GM12878 (cell line): ENCODE results near the gene EP400. TPM values are rescaled to one million over a fixed set of nuclear protein-coding genes. Genes with fewer than 3 reads are reported as not detected.

Experiments
- ATAC-seq: fragments of 200-7000 bp; cut with Tn5 transposase; 3 replicates; pipeline ENCODE4 v1.9.1; 2020; ENCODE audit warnings: mild to moderate bottlenecking, moderate library complexity
- BruUV-seq: library from RNA; stranded (reverse); fragments of 400-500 nt; replicated peaks from 2 replicates; lab custom pipeline; 2021; lab: Mats Ljungman, UMichigan
- CTCF ChIA-PET: fragments of 300-600 bp; sonication (Branson Sonifier 250); formaldehyde crosslinking; extraction: SDS; loops from one replicate; lab custom pipeline; 2021; ENCODE audit warnings: inconsistent platforms; lab: Yijun Ruan, JAX
- POLR2A ChIA-PET: fragments of 350-600 bp; formaldehyde crosslinking; extraction: SDS; loops from one replicate; lab custom pipeline; 2021; ENCODE audit warnings: inconsistent platforms; lab: Charles Lee
- RAD21 ChIA-PET: fragments of 300-600 bp; sonication (Branson Sonifier 250); formaldehyde crosslinking; loops from one replicate; lab custom pipeline; 2023; ENCODE audit warnings: antibody characterized with exemption; ENCODE audit not compliant: unreplicated experiment; lab: Charles Lee
- SMC1A ChIA-PET: fragments of 300-600 bp; sonication (Branson Sonifier 250); formaldehyde crosslinking; loops from one replicate; lab custom pipeline; 2023; ENCODE audit not compliant: unreplicated experiment, uncharacterized antibody; lab: Charles Lee
- DNase-seq: peaks from one replicate; pipeline ENCODE4 v3.0.0-alpha.2; 2011; ENCODE audit warnings: low read depth, low spot score
- FAIRE-seq: peaks from 3 replicates; lab custom pipeline; 2011; peaks lifted over from hg19 to GRCh38; lab: Jason Lieb, UNC
- H2AFZ ChIP-seq: 2 replicates; pipeline ENCODE4 v1.6.0; 2011; ENCODE audit warnings: low read depth, low read length, control low read depth; ENCODE audit not compliant: control insufficient read depth
- H3K27ac ChIP-seq: 2 replicates; pipeline ENCODE4 v1.5.1; 2011; ENCODE audit warnings: control low read depth; ENCODE audit not compliant: control insufficient read depth, insufficient read depth
- H3K27me3 ChIP-seq, 2 experiments: replicated peaks in 1 of 2; 2 replicates each; pipeline versions ENCODE4 v1.6.0 to v1.6.1; 2011; ENCODE audit warnings: low read length in 1 of 2; ENCODE audit not compliant: control insufficient read depth in 2 of 2, insufficient read depth in 2 of 2
- H3K36me3 ChIP-seq, 2 experiments: 2 replicates each; pipeline ENCODE4 v1.5.1; 2011; ENCODE audit warnings: low read length in 1 of 2; ENCODE audit not compliant: control insufficient read depth in 2 of 2, insufficient read depth in 2 of 2
- H3K4me1 ChIP-seq: 2 replicates; pipeline ENCODE4 v1.6.1; 2011; ENCODE audit warnings: mild to moderate bottlenecking, low read length, moderate library complexity, mixed read lengths; ENCODE audit not compliant: control insufficient read depth, insufficient read depth
- H3K4me2 ChIP-seq: 2 replicates; pipeline ENCODE4 v1.6.0; 2011; ENCODE audit warnings: control low read depth; ENCODE audit not compliant: control insufficient read depth, insufficient read depth
- H3K4me3 ChIP-seq: fragments of 200-600 bp; sonication (generic); 2 replicates; pipeline ENCODE4 v1.5.1; 2016
- H3K79me2 ChIP-seq: 2 replicates; pipeline ENCODE4 v1.6.0; 2011; ENCODE audit warnings: low read length; ENCODE audit not compliant: control insufficient read depth, insufficient read depth
- H3K9ac ChIP-seq: 2 replicates; pipeline ENCODE4 v1.8.0; 2011; ENCODE audit warnings: low read length, control low read depth, mixed read lengths; ENCODE audit not compliant: control insufficient read depth, insufficient read depth
- H3K9me3 ChIP-seq: replicated peaks from 3 replicates; pipeline ENCODE4 v1.5.1; 2011; ENCODE audit warnings: mild to moderate bottlenecking, low read length; ENCODE audit not compliant: control insufficient read depth, insufficient read depth
- H4K20me1 ChIP-seq: 2 replicates; pipeline ENCODE4 v1.6.0; 2011; ENCODE audit not compliant: control insufficient read depth, insufficient read depth
- CHD1 ChIP-seq: IDR thresholded peaks from 2 replicates; pipeline ENCODE4 v1.6.1; 2012; ENCODE audit warnings: low read depth, low read length, improper control_type of control experiment
- IRF4 ChIP-seq: IDR thresholded peaks from 2 replicates; pipeline ENCODE4 v1.6.1; 2011; ENCODE audit warnings: low read depth, low read length
- LARP7 ChIP-seq: fragments of 450-650 bp; IDR thresholded peaks from 2 replicates; pipeline ENCODE4 v1.6.1; 2017; ENCODE audit warnings: mild to moderate bottlenecking
- MEF2B ChIP-seq: fragments of 450-650 bp; IDR thresholded peaks from 2 replicates; pipeline ENCODE4 v1.6.1; 2018; ENCODE audit warnings: mild to moderate bottlenecking, moderate library complexity; ENCODE audit not compliant: partially characterized antibody, poor library complexity, severe bottlenecking
- POLR2AphosphoS5 ChIP-seq: IDR thresholded peaks from 2 replicates; pipeline ENCODE4 v1.6.1; 2011; ENCODE audit warnings: mild to moderate bottlenecking, low read length, inconsistent platforms
- TCF12 ChIP-seq: IDR thresholded peaks from 2 replicates; pipeline ENCODE4 v1.6.1; 2011; ENCODE audit warnings: low read depth, mild to moderate bottlenecking, low read length
- WGBS: methylation state at CpG from one replicate; pipeline ENCODE4 v1.1.6; 2016; ENCODE audit warnings: low lambda C conversion rate; ENCODE audit not compliant: insufficient replicate concordance, insufficient coverage; ENCODE audit errors: missing lambda C conversion rate; 5-methylcytosine and 5-hydroxymethylcytosine counted together
- in situ Hi-C: fragments of 300-500 bp; cut with MboI; formaldehyde crosslinking; loops from 9 replicates; pipeline ENCODE4 v1.14.3; 2018; ENCODE audit warnings: mixed read lengths
- intact Hi-C: fragments of 100-400 bp; cut with micrococcal nuclease; formaldehyde crosslinking; loops from one replicate; pipeline ENCODE4 v1.14.2; 2022; ENCODE audit not compliant: unreplicated experiment
- polyA plus RNA-seq, 11 experiments: library from polyadenylated mRNA; depleted of rRNA in 4 of 11; unstranded in 6 of 11; stranded (reverse) in 5 of 11; fragments of >200 nt; fragmentation: Nextera tagmentation in 4 of 11; fragmentation: Illumina TruSeq in 1 of 11; extraction: Ambion mirVana in 4 of 11; extraction: Trizol in 1 of 11; gene quantifications; 1 replicate in 1 of 11; 2 replicates in 10 of 11; pipeline versions ENCODE4 v1.2.1 to v1.2.3, GENCODE V29; 2011 to 2016; ENCODE audit warnings: inconsistent platforms in 2 of 11, missing spikeins in 2 of 11, low read depth in 1 of 11
- total RNA-seq, 4 experiments: library from RNA; depleted of rRNA in 3 of 4; stranded (reverse); fragments of >200 nt in 3 of 4; fragmentation: Illumina TruSeq in 1 of 4; extraction: Trizol in 1 of 4; gene quantifications; 2 replicates each; pipeline versions ENCODE4 v1.2.1 to v1.2.3, GENCODE V29; 2013 to 2021
- TF ChIP-seq, protein P1 (sequence below): fragments of 450-650 bp; IDR thresholded peaks from 2 replicates; pipeline ENCODE4 v1.6.1; 2018; ENCODE audit warnings: mild to moderate bottlenecking, low read depth, moderate library complexity; ENCODE audit not compliant: partially characterized antibody
- TF ChIP-seq, protein P2 (sequence below), 3 experiments: IDR thresholded peaks in 2 of 3; conservative IDR thresholded peaks in 1 of 3; 2 replicates each; pipeline ENCODE4 v1.5.1; 2011; ENCODE audit warnings: low read depth in 3 of 3, low read length in 3 of 3, mild to moderate bottlenecking in 3 of 3, control low read depth in 2 of 3, moderate library complexity in 2 of 3, inconsistent platforms in 1 of 3, mixed read lengths in 1 of 3; ENCODE audit not compliant: control insufficient read depth in 2 of 3, insufficient read depth in 1 of 3; ENCODE audit errors: extremely low read depth in 1 of 3
- TF ChIP-seq, protein P3 (sequence below): fragments of 450-650 bp; IDR thresholded peaks from 2 replicates; pipeline ENCODE4 v1.6.1; 2017; ENCODE audit warnings: antibody characterized with exemption, mild to moderate bottlenecking, moderate library complexity

Gene EP400
- total and polyA plus RNA-seq, 10 of the 15 experiments (the other 5 are each of a cell fraction or from before 2014, with no cell fraction given): 3.8 to 44.2 (median 8.4) TPM

DNA sequence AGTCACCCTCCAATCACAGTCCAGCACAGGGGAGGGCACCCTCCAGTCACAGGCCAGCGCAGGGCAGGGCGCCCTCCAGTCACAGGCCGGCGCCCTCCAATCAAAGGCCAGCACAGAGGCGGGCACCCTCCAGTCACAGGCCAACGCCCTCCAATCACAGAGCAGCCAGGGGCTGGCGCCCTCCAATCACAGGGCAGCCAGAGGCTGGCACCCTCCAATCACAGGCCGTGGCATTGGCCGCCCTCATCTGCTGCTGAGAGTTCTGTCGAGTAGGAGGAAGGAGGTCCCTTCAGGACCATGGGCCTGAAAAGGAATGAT, 167.8 kb downstream of the EP400 start:
- Histone ChIP-seq H4K20me1 (no peaks in the 10 kb centered on the region), H3K36me3 (peaks cover 6 to 17% of the 10 kb centered on the region in 2 experiments; a peak in 3 of 4 replicates), H3K79me2 (no peaks in the 10 kb centered on the region), H3K27ac (no peak overlapping the region), H3K4me1 (no peaks in the 10 kb centered on the region), H3K4me2 (no peak overlapping the region), H2AFZ (no peak overlapping the region), H3K4me3 (no peak overlapping the region), H3K9ac (no peak overlapping the region), H3K9me3 (no peaks in the 10 kb centered on the region), H3K27me3 (no peaks in the 10 kb centered on the region)
- in situ Hi-C loops (no loop called here), intact Hi-C loops (no loop called here)
- 84% methylated on average over 10 of the region's 10 CpGs for WGBS
- ChIA-PET RAD21 (no interaction called here), CTCF (no interaction called here), SMC1A (no interaction called here), POLR2A (no interaction called here)
- ATAC-seq (no peak; the same call in 2 of the 3 replicates), DNase-seq (no peak), FAIRE-seq (no peak)
- TF ChIP-seq, protein P1, sequence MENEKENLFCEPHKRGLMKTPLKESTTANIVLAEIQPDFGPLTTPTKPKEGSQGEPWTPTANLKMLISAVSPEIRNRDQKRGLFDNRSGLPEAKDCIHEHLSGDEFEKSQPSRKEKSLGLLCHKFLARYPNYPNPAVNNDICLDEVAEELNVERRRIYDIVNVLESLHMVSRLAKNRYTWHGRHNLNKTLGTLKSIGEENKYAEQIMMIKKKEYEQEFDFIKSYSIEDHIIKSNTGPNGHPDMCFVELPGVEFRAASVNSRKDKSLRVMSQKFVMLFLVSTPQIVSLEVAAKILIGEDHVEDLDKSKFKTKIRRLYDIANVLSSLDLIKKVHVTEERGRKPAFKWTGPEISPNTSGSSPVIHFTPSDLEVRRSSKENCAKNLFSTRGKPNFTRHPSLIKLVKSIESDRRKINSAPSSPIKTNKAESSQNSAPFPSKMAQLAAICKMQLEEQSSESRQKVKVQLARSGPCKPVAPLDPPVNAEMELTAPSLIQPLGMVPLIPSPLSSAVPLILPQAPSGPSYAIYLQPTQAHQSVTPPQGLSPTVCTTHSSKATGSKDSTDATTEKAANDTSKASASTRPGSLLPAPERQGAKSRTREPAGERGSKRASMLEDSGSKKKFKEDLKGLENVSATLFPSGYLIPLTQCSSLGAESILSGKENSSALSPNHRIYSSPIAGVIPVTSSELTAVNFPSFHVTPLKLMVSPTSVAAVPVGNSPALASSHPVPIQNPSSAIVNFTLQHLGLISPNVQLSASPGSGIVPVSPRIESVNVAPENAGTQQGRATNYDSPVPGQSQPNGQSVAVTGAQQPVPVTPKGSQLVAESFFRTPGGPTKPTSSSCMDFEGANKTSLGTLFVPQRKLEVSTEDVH: no peak
- TF ChIP-seq TCF12 (no peak), CHD1 (no peak), LARP7 (no peak)
- no TSS peak for BruUV-seq

DNA sequence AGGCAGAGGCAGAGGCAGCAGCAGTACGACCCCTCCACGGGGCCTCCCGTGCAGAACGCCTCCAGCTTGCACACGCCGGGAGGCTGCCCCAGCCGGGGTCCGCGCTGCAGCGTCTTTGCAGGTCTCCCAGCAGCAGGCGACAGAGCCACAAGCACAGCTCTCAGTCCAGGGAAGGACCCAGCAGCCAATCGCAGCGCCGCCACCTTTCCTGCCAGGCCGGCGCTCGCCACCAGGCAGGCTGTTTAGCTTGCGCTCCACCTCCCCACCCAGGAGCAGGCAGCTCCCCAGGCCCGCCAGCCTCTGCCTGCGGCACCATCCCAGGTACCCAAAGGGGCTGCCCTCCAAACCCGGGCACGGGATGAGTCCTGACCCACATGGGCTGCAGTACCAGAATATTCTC, 169.1 kb downstream of the EP400 start:
- no TSS peak for BruUV-seq
- WGBS: 96% methylated on average over 16 of the region's 22 CpGs
- RAD21 ChIA-PET: no interaction called here
- Histone ChIP-seq H2AFZ (no peak overlapping the region), H3K4me1 (no peaks in the 10 kb centered on the region), H3K36me3 (peaks cover 6 to 12% of the 10 kb centered on the region in 2 experiments; a peak in 3 of 4 replicates), H3K9me3 (no peaks in the 10 kb centered on the region), H3K79me2 (no peaks in the 10 kb centered on the region), H3K9ac (no peak overlapping the region), H4K20me1 (no peaks in the 10 kb centered on the region), H3K4me2 (no peak overlapping the region), H3K4me3 (no peak overlapping the region), H3K27me3 (no peaks in the 10 kb centered on the region), H3K27ac (no peak overlapping the region)
- ATAC-seq (no peak), FAIRE-seq (no peak), DNase-seq (no peak)
- POLR2A ChIA-PET: no interaction called here
- CTCF ChIA-PET: no interaction called here
- in situ Hi-C loops: no loop called here
- SMC1A ChIA-PET: no interaction called here
- intact Hi-C loops: no loop called here
- TF ChIP-seq, protein P2, sequence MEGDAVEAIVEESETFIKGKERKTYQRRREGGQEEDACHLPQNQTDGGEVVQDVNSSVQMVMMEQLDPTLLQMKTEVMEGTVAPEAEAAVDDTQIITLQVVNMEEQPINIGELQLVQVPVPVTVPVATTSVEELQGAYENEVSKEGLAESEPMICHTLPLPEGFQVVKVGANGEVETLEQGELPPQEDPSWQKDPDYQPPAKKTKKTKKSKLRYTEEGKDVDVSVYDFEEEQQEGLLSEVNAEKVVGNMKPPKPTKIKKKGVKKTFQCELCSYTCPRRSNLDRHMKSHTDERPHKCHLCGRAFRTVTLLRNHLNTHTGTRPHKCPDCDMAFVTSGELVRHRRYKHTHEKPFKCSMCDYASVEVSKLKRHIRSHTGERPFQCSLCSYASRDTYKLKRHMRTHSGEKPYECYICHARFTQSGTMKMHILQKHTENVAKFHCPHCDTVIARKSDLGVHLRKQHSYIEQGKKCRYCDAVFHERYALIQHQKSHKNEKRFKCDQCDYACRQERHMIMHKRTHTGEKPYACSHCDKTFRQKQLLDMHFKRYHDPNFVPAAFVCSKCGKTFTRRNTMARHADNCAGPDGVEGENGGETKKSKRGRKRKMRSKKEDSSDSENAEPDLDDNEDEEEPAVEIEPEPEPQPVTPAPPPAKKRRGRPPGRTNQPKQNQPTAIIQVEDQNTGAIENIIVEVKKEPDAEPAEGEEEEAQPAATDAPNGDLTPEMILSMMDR (IDR thresholded peaks at IDR 0.05 in 2 of 3, conservative IDR thresholded peaks at IDR 0.05 in 1 of 3; ENCODE audit: control insufficient read depth in 2 of 3, extremely low read depth in 1 of 3, insufficient read depth in 1 of 3, low read depth in 3 of 3, low read length in 3 of 3): no peak
- no peak for TF ChIP-seq IRF4
- TF ChIP-seq, protein P3, sequence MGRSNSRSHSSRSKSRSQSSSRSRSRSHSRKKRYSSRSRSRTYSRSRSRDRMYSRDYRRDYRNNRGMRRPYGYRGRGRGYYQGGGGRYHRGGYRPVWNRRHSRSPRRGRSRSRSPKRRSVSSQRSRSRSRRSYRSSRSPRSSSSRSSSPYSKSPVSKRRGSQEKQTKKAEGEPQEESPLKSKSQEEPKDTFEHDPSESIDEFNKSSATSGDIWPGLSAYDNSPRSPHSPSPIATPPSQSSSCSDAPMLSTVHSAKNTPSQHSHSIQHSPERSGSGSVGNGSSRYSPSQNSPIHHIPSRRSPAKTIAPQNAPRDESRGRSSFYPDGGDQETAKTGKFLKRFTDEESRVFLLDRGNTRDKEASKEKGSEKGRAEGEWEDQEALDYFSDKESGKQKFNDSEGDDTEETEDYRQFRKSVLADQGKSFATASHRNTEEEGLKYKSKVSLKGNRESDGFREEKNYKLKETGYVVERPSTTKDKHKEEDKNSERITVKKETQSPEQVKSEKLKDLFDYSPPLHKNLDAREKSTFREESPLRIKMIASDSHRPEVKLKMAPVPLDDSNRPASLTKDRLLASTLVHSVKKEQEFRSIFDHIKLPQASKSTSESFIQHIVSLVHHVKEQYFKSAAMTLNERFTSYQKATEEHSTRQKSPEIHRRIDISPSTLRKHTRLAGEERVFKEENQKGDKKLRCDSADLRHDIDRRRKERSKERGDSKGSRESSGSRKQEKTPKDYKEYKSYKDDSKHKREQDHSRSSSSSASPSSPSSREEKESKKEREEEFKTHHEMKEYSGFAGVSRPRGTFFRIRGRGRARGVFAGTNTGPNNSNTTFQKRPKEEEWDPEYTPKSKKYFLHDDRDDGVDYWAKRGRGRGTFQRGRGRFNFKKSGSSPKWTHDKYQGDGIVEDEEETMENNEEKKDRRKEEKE: no peak
- no peak for TF ChIP-seq POLR2AphosphoS5
- no peak for TF ChIP-seq TCF12
- no peak for TF ChIP-seq MEF2B
